Astrocyte of the spinal cord (primary cell): ENCODE measurements around the gene RXFP4.
A peak's percentile ranks its signal among the peaks of the same experiment; 100 is the strongest.

Experiments
- DNase-seq: peaks from one replicate; pipeline ENCODE4 v3.0.0; 2011; ENCODE audit warnings: low read depth, low spot score
- H3K4me3 ChIP-seq: 2 replicates; pipeline ENCODE4 v1.5.1; 2011; ENCODE audit warnings: low read depth, mild to moderate bottlenecking, low read length, moderate library complexity
- CTCF ChIP-seq: IDR thresholded peaks from 2 replicates; pipeline ENCODE4 v1.5.1; 2012; ENCODE audit warnings: low read depth, mild to moderate bottlenecking, low read length, inconsistent platforms
- in situ Hi-C: cut with HindIII; loops from 2 replicates; pipeline ENCODE4 v1.10.0; 2017; ENCODE audit warnings: low sequenced_read_pairs

Gene RXFP4

GRCh38 chr1:155954645-155955044, 13.2 kb downstream of the RXFP4 start:
- in situ Hi-C loops = no loop called here
- no peak overlapping the region for H3K4me3 ChIP-seq
- no peak for DNase-seq
- no peak for TF ChIP-seq CTCF

- DNase-seq = no peak
- TF ChIP-seq CTCF = no peak
- H3K4me3 ChIP-seq = no peak overlapping the region
- in situ Hi-C loops = no loop called here
These were observed 16.0 kb downstream of the RXFP4 start for GRCh38 chr1:155957411-155957915.

- DNase-seq = no peak
- in situ Hi-C loops = no loop called here
- TF ChIP-seq CTCF = no peak
- no peak overlapping the region for H3K4me3 ChIP-seq
These were observed 18.8 kb downstream of the RXFP4 start for GRCh38 chr1:155960081-155960745.

GRCh38 chr1:155961937-155962336, 20.5 kb downstream of the RXFP4 start:
- H3K4me3 ChIP-seq = no peak overlapping the region
- peak; percentile 96 for DNase-seq
- TF ChIP-seq CTCF = peak; percentile 61
- in situ Hi-C loops = no loop called here

- peak; percentile 44 for DNase-seq
- in situ Hi-C loops = no loop called here
- H3K4me3 ChIP-seq = no peak overlapping the region
- no peak for TF ChIP-seq CTCF
These were observed 21.3 kb downstream of the RXFP4 start for GRCh38 chr1:155962599-155963211.

- no peak overlapping the region for H3K4me3 ChIP-seq
- in situ Hi-C loops = no loop called here
- TF ChIP-seq CTCF = no peak
- DNase-seq = no peak
These were observed 22.8 kb downstream of the RXFP4 start for GRCh38 chr1:155964193-155964592.
